Measurements from ENCODE around the gene KDM6B.

KDM6B gene

GRCh38 chr17:7841915-7842379 is 7.9 kb downstream of the KDM6B start:
- no peaks in the 10 kb centered on the region for H3K9me3 ChIP-seq (ENCODE audit: control insufficient read depth, low read length)
- WGBS, 2 experiments (ENCODE audit: insufficient coverage in 2 of 2): 0 to 1% methylated on average over 22 to 24 of the region's 46 CpGs
- H3K4me1 ChIP-seq (ENCODE audit: control insufficient read depth, insufficient read depth, low read length, poor library complexity, severe bottlenecking): peaks cover 30% of the 10 kb centered on the region
- H3K4me3 ChIP-seq (ENCODE audit: extremely low read depth, insufficient read depth, low read length, poor library complexity, severe bottlenecking): peak overlapping the region; percentile 75
- H3K36me3 ChIP-seq (ENCODE audit: control insufficient read depth, insufficient read depth, low read length): peaks cover 34% of the 10 kb centered on the region
- peak overlapping the region; percentile 98 for H3K27ac ChIP-seq (ENCODE audit: low read depth, low read length, severe bottlenecking)

DNA sequence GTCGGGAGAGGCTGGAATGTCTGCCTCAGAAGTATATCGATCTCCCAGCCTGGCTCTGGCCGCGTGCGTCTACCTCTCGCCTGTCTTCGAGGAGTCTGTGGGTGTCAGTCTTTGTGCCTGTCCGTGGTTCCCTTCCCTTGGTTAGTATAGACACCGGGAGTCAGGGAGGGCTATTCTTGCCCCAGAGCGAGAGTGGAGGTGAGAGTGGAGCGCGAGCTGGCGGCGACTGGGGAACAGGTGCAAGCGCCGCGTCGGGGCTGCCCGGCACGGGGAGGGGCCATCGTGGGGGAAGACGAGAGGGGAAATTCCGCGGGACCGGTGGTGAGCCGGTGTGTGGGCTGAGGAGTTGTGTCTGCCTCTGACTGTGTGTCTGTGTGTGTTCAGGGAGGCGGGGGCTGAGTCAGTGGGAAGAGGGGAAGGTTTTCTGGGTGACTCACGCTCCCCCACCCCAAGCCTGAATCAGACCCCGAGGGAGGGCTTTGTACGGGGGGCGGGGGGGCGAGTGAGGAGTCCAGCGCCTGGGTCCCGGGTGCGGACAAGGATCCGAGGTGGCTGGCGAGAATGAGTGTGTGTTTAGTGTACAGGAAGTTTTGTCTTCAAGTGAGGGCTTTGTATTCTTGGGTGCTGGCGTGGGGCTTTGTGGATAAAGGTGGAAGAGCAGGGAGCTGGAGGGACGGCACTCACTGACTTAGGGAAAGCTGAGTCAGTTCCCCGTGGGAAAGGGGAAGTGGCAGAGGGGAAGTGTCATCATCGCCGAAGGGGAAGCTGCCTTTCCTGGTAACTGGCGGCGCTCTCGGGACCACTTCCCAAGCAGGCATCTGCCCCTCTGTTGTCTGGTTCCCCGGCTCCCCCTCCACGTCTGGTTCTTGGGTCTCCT is 8.6 kb downstream of the KDM6B start:
- peaks cover 27% of the 10 kb centered on the region for H3K4me1 ChIP-seq (ENCODE audit: control insufficient read depth, insufficient read depth, low read length, poor library complexity, severe bottlenecking)
- 0 to 1% methylated on average over 17 to 28 of the region's 47 CpGs for WGBS, 2 experiments (ENCODE audit: insufficient coverage in 2 of 2)
- H3K27ac ChIP-seq (ENCODE audit: low read depth, low read length, severe bottlenecking): peak overlapping the region; percentile 98
- H3K36me3 ChIP-seq (ENCODE audit: control insufficient read depth, insufficient read depth, low read length): peaks cover 40% of the 10 kb centered on the region
- peak overlapping the region; percentile 75 for H3K4me3 ChIP-seq (ENCODE audit: extremely low read depth, insufficient read depth, low read length, poor library complexity, severe bottlenecking)
- H3K9me3 ChIP-seq (ENCODE audit: control insufficient read depth, low read length): no peaks in the 10 kb centered on the region

- peak overlapping the region; percentile 98 for H3K27ac ChIP-seq (ENCODE audit: low read depth, low read length, severe bottlenecking)
- 0% methylated on average over 14 to 17 of the region's 17 CpGs for WGBS, 2 experiments (ENCODE audit: insufficient coverage in 2 of 2)
- no peaks in the 10 kb centered on the region for H3K9me3 ChIP-seq (ENCODE audit: control insufficient read depth, low read length)
- peaks cover 24% of the 10 kb centered on the region for H3K4me1 ChIP-seq (ENCODE audit: control insufficient read depth, insufficient read depth, low read length, poor library complexity, severe bottlenecking)
- peak overlapping the region; percentile 75 for H3K4me3 ChIP-seq (ENCODE audit: extremely low read depth, insufficient read depth, low read length, poor library complexity, severe bottlenecking)
- peaks cover 46% of the 10 kb centered on the region for H3K36me3 ChIP-seq (ENCODE audit: control insufficient read depth, insufficient read depth, low read length)
These were observed 9.2 kb downstream of the KDM6B start for GRCh38 chr17:7843257-7843535.

- Histone ChIP-seq H3K27ac (ENCODE audit: low read depth, low read length, severe bottlenecking) (peak overlapping the region; percentile 98), H3K4me3 (ENCODE audit: extremely low read depth, insufficient read depth, low read length, poor library complexity, severe bottlenecking) (peak overlapping the region; percentile 75), H3K36me3 (ENCODE audit: control insufficient read depth, insufficient read depth, low read length) (peaks cover 49% of the 10 kb centered on the region), H3K9me3 (ENCODE audit: control insufficient read depth, low read length) (no peaks in the 10 kb centered on the region), H3K4me1 (ENCODE audit: control insufficient read depth, insufficient read depth, low read length, poor library complexity, severe bottlenecking) (peaks cover 21% of the 10 kb centered on the region)
- WGBS, 2 experiments (ENCODE audit: insufficient coverage in 2 of 2): 0 to 1% methylated on average over 25 to 46 of the region's 61 CpGs
These were observed 9.7 kb downstream of the KDM6B start for GRCh38 chr17:7843536-7844291.

- 0 to 1% methylated on average over 45 to 66 of the region's 71 CpGs for WGBS, 2 experiments (ENCODE audit: insufficient coverage in 2 of 2)
- Histone ChIP-seq H3K36me3 (ENCODE audit: control insufficient read depth, insufficient read depth, low read length) (peaks cover 58% of the 10 kb centered on the region), H3K9me3 (ENCODE audit: control insufficient read depth, low read length) (no peaks in the 10 kb centered on the region), H3K27ac (ENCODE audit: low read depth, low read length, severe bottlenecking) (peak overlapping the region; percentile 98), H3K4me3 (ENCODE audit: extremely low read depth, insufficient read depth, low read length, poor library complexity, severe bottlenecking) (peak overlapping the region; percentile 75), H3K4me1 (ENCODE audit: control insufficient read depth, insufficient read depth, low read length, poor library complexity, severe bottlenecking) (peaks cover 14% of the 10 kb centered on the region)
These were observed 10.5 kb downstream of the KDM6B start for GRCh38 chr17:7844292-7845154.

GRCh38 chr17:7845359-7846062 is 11.5 kb downstream of the KDM6B start:
- Histone ChIP-seq H3K36me3 (ENCODE audit: control insufficient read depth, insufficient read depth, low read length) (peaks cover 58% of the 10 kb centered on the region), H3K4me3 (ENCODE audit: extremely low read depth, insufficient read depth, low read length, poor library complexity, severe bottlenecking) (no peak overlapping the region), H3K4me1 (ENCODE audit: control insufficient read depth, insufficient read depth, low read length, poor library complexity, severe bottlenecking) (peaks cover 8% of the 10 kb centered on the region), H3K27ac (ENCODE audit: low read depth, low read length, severe bottlenecking) (no peak overlapping the region), H3K9me3 (ENCODE audit: control insufficient read depth, low read length) (no peaks in the 10 kb centered on the region)
- WGBS, 2 experiments (ENCODE audit: insufficient coverage in 2 of 2): 88 to 95% methylated on average over 13 to 14 of the region's 15 CpGs

DNA sequence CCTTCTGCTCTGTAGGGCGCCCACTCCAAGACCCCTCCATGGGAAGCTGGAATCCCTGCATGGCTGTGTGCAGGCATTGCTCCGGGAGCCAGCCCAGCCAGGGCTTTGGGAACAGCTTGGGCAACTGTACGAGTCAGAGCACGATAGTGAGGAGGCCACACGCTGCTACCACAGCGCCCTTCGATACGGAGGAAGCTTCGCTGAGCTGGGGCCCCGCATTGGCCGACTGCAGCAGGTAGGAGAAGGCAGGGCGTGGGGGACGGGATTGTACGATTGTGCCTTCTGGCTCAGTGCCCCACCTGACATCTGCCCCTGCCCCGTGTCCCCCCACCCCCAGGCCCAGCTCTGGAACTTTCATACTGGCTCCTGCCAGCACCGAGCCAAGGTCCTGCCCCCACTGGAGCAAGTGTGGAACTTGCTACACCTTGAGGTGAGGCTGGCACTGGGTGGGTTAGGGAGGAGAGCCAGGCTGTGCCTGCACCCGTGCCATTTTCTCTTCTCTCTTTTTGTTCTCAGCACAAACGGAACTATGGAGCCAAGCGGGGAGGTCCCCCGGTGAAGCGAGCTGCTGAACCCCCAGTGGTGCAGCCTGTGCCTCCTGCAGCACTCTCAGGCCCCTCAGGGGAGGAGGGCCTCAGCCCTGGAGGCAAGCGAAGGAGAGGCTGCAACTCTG is 12.2 kb downstream of the KDM6B start:
- H3K27ac ChIP-seq (ENCODE audit: low read depth, low read length, severe bottlenecking): no peak overlapping the region
- peaks cover under 1% of the 10 kb centered on the region for H3K4me1 ChIP-seq (ENCODE audit: control insufficient read depth, insufficient read depth, low read length, poor library complexity, severe bottlenecking)
- H3K36me3 ChIP-seq (ENCODE audit: control insufficient read depth, insufficient read depth, low read length): peaks cover 63% of the 10 kb centered on the region
- no peak overlapping the region for H3K4me3 ChIP-seq (ENCODE audit: extremely low read depth, insufficient read depth, low read length, poor library complexity, severe bottlenecking)
- no peaks in the 10 kb centered on the region for H3K9me3 ChIP-seq (ENCODE audit: control insufficient read depth, low read length)
- 94 to 95% methylated on average over 12 to 16 of the region's 22 CpGs for WGBS, 2 experiments (ENCODE audit: insufficient coverage in 2 of 2)

- no peak overlapping the region for H3K27ac ChIP-seq (ENCODE audit: low read depth, low read length, severe bottlenecking)
- no peak overlapping the region for H3K4me3 ChIP-seq (ENCODE audit: extremely low read depth, insufficient read depth, low read length, poor library complexity, severe bottlenecking)
- peaks cover 68% of the 10 kb centered on the region for H3K36me3 ChIP-seq (ENCODE audit: control insufficient read depth, insufficient read depth, low read length)
- 96 to 99% methylated on average over 24 to 25 of the region's 34 CpGs for WGBS, 2 experiments (ENCODE audit: insufficient coverage in 2 of 2)
- no peaks in the 10 kb centered on the region for H3K4me1 ChIP-seq (ENCODE audit: control insufficient read depth, insufficient read depth, low read length, poor library complexity, severe bottlenecking)
- no peaks in the 10 kb centered on the region for H3K9me3 ChIP-seq (ENCODE audit: control insufficient read depth, low read length)
These were observed 13.0 kb downstream of the KDM6B start for GRCh38 chr17:7846765-7847661.

DNA sequence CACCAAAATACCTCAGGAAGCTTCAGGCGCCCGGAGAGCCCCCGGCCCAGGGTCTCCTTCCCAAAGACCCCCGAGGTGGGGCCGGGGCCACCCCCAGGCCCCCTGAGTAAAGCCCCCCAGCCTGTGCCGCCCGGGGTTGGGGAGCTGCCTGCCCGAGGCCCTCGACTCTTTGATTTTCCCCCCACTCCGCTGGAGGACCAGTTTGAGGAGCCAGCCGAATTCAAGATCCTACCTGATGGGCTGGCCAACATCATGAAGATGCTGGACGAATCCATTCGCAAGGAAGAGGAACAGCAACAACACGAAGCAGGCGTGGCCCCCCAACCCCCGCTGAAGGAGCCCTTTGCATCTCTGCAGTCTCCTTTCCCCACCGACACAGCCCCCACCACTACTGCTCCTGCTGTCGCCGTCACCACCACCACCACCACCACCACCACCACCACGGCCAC is 14.1 kb downstream of the KDM6B start:
- WGBS, 2 experiments (ENCODE audit: insufficient coverage in 2 of 2): 91 to 100% methylated on average over 3 to 8 of the region's 20 CpGs
- Histone ChIP-seq H3K9me3 (ENCODE audit: control insufficient read depth, low read length) (no peaks in the 10 kb centered on the region), H3K4me1 (ENCODE audit: control insufficient read depth, insufficient read depth, low read length, poor library complexity, severe bottlenecking) (peaks cover 7% of the 10 kb centered on the region), H3K27ac (ENCODE audit: low read depth, low read length, severe bottlenecking) (no peak overlapping the region), H3K36me3 (ENCODE audit: control insufficient read depth, insufficient read depth, low read length) (peaks cover 80% of the 10 kb centered on the region), H3K4me3 (ENCODE audit: extremely low read depth, insufficient read depth, low read length, poor library complexity, severe bottlenecking) (no peak overlapping the region)
